ENCODE measurements around the gene NFRKB. TPM values are rescaled to one million over a fixed set of nuclear protein-coding genes. Genes with fewer than 3 reads are reported as not detected.

NFRKB gene
- total and polyA plus RNA-seq, 10 of the 15 experiments (the other 5 are each of a cell fraction or from before 2014, with no cell fraction given) = 3.7 to 21.7 (median 14.1) TPM

GRCh38 chr11:129888451-129888850, 6.9 kb downstream of the NFRKB start:
- no peak for ATAC-seq
- H3K27ac ChIP-seq (ENCODE audit: control insufficient read depth, insufficient read depth) = no peak overlapping the region
- no TSS peak for BruUV-seq (replicated peaks)
- no peaks in the 10 kb centered on the region; the same call in 2 of the 3 replicates for H3K9me3 ChIP-seq (replicated peaks; ENCODE audit: control insufficient read depth, insufficient read depth, low read length)
- ChIA-PET CTCF (interaction anchor here (1.6 kb wide), 1 partner anchor 244 kb away, joined by 4 read pairs; no protein-coding TSS in a partner anchor), RAD21 (ENCODE audit: unreplicated experiment) (interaction anchor here (1.0 kb wide), 1 partner anchor 244 kb away, joined by 3 read pairs; no protein-coding TSS in a partner anchor), SMC1A (ENCODE audit: uncharacterized antibody, unreplicated experiment) (no interaction called here), POLR2A (no interaction called here)
- DNase-seq (ENCODE audit: low read depth, low spot score) = no peak
- 81% methylated on average over 5 of the region's 5 CpGs for WGBS (ENCODE audit: insufficient coverage, insufficient replicate concordance, low lambda C conversion rate, missing lambda C conversion rate)
- H4K20me1 ChIP-seq (ENCODE audit: control insufficient read depth, insufficient read depth) = no peaks in the 10 kb centered on the region
- H3K27me3 ChIP-seq (replicated peaks in 1 of 2; ENCODE audit: control insufficient read depth in 2 of 2, insufficient read depth in 2 of 2, low read length in 1 of 2) = no peaks in the 10 kb centered on the region
- peaks cover 14 to 44% of the 10 kb centered on the region in 2 experiments for H3K36me3 ChIP-seq (ENCODE audit: control insufficient read depth in 2 of 2, insufficient read depth in 2 of 2, low read length in 1 of 2)
- in situ Hi-C loops (cut with MboI) = no loop called here
- no peak overlapping the region for H3K9ac ChIP-seq (ENCODE audit: control insufficient read depth, insufficient read depth, low read length)
- H2AFZ ChIP-seq (ENCODE audit: control insufficient read depth, low read depth, low read length) = no peak overlapping the region
- no peaks in the 10 kb centered on the region for H3K4me1 ChIP-seq (ENCODE audit: control insufficient read depth, insufficient read depth, low read length)
- FAIRE-seq = no peak
- intact Hi-C loops (cut with micrococcal nuclease; ENCODE audit: unreplicated experiment) = no loop called here
- H3K4me3 ChIP-seq = no peak overlapping the region
- H3K79me2 ChIP-seq (ENCODE audit: control insufficient read depth, insufficient read depth, low read length) = no peaks in the 10 kb centered on the region; the same call in 1 of the 2 replicates
- TF ChIP-seq SUZ12 (IDR thresholded peaks at IDR 0.05; ENCODE audit: unreplicated experiment) (no peak), NFXL1 (IDR thresholded peaks at IDR 0.05; ENCODE audit: borderline replicate concordance) (no peak), REST (IDR thresholded peaks at IDR 0.05; ENCODE audit: low read depth, low read length) (no peak), USF1 (IDR thresholded peaks at IDR 0.05; ENCODE audit: borderline replicate concordance, extremely low read length, insufficient read depth, low read depth, low read length) (no peak)
- H3K4me2 ChIP-seq (ENCODE audit: control insufficient read depth, insufficient read depth) = no peak overlapping the region

All from GM12878 (cell line).